MV-4-11 (cell line): ENCODE results near the gene HERPUD1.
"Not testable (repeated sequence)": the region's sequence is repeated elsewhere in the genome, so short reads cannot be mapped to it uniquely, and the experiment has no call there.

Experiments used
- DNase-seq: peaks from one replicate; lab custom pipeline; 2025; lab: John Stamatoyannopoulos, UW

The HERPUD1 gene

GRCh38 chr16:56980792-56981724, 49.1 kb downstream of the HERPUD1 start:
- no peak for DNase-seq

- DNase-seq = no peak
These were observed 49.9 kb downstream of the HERPUD1 start for GRCh38 chr16:56981729-56982271.

GRCh38 chr16:56982695-56983094, 50.8 kb downstream of the HERPUD1 start:
- DNase-seq = no peak

- DNase-seq = no peak
These were observed 51.3 kb downstream of the HERPUD1 start for GRCh38 chr16:56983211-56983751.

- DNase-seq = no peak
These were observed 52.7 kb downstream of the HERPUD1 start for GRCh38 chr16:56984639-56985038.

- peak; percentile 67 for DNase-seq
These were observed 53.5 kb downstream of the HERPUD1 start for GRCh38 chr16:56985288-56985961.

- DNase-seq = no peak
These were observed 54.0 kb downstream of the HERPUD1 start for GRCh38 chr16:56985962-56986360.

- DNase-seq = no peak
These were observed 54.4 kb downstream of the HERPUD1 start for GRCh38 chr16:56986361-56986760.

GRCh38 chr16:56986908-56987307, 55.0 kb downstream of the HERPUD1 start:
- DNase-seq = not testable (repeated sequence)

GRCh38 chr16:56987692-56988091, 55.8 kb downstream of the HERPUD1 start:
- DNase-seq = no peak

- no peak for DNase-seq
These were observed 56.4 kb downstream of the HERPUD1 start for GRCh38 chr16:56988161-56988947.

- DNase-seq = peak; percentile 79
These were observed 57.3 kb downstream of the HERPUD1 start, which contains the start of gene NLRC5 for GRCh38 chr16:56988948-56989945. Gene NLRC5, plus strand, starts transcription at chr16:56989557. Its CDS starts 31,156 bp downstream, at chr16:57020713.

GRCh38 chr16:56989988-56990387, 58.0 kb downstream of the HERPUD1 start:
- DNase-seq = no peak

- no peak for DNase-seq
These were observed 58.7 kb downstream of the HERPUD1 start for GRCh38 chr16:56990407-56991286.

GRCh38 chr16:56992431-56992830, 60.5 kb downstream of the HERPUD1 start:
- DNase-seq = not testable (repeated sequence)

GRCh38 chr16:56993204-56993603, 61.3 kb downstream of the HERPUD1 start:
- DNase-seq = peak; percentile 30

GRCh38 chr16:56994311-56994710, 62.4 kb downstream of the HERPUD1 start:
- DNase-seq = no peak
